Measurements from ENCODE around the gene SLC4A1AP. TPM values are rescaled to one million over a fixed set of nuclear protein-coding genes. Genes with fewer than 3 reads are reported as not detected.

SLC4A1AP gene
- total RNA-seq, 1 donor from 2014 or later, result 18.7 TPM

DNA sequence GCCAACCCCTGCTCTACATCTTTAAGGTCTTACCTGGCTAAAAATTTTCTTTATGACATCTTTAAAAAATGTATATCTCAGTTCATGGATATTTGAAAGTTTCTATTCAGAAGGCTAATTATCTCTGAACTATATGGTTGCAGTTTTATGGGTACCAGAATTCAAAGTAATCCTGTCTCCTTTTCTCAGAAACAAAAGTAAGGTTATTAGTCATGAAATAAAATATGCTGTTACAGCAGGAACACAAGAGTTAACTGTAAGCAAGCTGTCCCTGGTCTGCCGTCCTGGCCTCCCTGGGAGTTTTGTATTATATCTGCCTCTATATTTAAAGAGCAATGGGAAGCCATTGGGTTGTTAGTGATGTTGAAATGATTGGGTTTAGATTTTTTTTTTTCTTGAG is 34.0 kb downstream of the SLC4A1AP start:
- DNase-seq (ENCODE audit: low read depth in 2 of 2), result no peak

DNA sequence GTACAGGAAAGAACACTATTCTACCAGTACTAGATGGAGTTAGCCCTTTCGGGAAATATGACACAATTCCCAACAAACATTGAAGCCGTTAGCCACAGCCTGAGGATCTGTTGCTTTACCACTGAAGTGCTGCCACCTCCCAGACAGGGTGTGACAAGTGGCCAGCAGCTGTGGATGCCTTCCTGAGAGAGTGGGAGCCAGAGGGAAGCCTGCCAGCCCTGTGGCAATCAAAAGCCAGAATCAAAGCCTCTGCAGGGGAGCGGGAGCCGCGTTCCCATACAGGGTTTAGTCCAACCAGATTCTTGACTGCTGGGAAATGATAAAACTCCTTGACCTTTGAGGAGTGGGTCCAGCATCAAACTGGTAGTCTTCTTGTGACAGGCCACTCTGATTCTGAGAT is 38.0 kb downstream of the SLC4A1AP start:
- no peak for DNase-seq (ENCODE audit: low read depth in 2 of 2)

GRCh38 chr2:27702302-27702701 is 38.6 kb downstream of the SLC4A1AP start:
- DNase-seq (ENCODE audit: low read depth in 2 of 2), result no peak

DNA sequence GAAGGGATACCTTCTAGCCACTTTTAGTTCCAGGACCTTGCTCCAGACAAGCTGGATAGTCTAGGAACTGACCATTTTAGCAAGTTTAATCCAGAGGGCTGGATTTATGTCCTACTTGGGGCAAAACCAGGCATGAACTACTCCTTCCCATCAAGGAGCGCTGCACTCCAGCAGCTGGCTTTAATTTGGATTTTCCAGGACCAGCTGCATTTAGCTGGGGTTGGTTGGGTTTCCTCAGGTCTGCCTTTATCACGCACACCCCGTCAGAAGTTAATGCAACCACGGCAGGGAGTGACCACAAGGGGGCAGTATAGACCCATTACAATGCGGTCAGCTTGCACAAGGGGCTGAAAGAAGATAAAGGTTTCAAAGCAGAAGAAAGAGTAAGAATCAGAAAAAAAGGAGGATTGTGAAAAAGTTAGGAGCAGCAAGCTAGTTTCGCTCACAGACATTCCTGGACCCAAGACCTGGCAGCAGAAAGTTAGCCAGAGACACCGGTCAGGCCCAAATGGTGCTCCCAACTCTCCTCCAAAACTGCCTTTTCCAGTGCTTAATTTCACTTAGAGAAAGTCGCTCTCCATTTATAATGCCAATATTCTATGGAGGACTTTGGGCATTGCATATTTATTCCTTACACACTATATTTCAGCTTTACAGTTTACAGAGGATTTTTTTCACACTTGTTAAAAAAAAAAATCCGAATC is 40.1 kb downstream of the SLC4A1AP start:
- DNase-seq (ENCODE audit: low read depth in 2 of 2), result peak; percentile 88 to 89

- no peak for DNase-seq (ENCODE audit: low read depth in 2 of 2)
Measured at GRCh38 chr2:27704342-27704876, 40.7 kb downstream of the SLC4A1AP start.

DNA sequence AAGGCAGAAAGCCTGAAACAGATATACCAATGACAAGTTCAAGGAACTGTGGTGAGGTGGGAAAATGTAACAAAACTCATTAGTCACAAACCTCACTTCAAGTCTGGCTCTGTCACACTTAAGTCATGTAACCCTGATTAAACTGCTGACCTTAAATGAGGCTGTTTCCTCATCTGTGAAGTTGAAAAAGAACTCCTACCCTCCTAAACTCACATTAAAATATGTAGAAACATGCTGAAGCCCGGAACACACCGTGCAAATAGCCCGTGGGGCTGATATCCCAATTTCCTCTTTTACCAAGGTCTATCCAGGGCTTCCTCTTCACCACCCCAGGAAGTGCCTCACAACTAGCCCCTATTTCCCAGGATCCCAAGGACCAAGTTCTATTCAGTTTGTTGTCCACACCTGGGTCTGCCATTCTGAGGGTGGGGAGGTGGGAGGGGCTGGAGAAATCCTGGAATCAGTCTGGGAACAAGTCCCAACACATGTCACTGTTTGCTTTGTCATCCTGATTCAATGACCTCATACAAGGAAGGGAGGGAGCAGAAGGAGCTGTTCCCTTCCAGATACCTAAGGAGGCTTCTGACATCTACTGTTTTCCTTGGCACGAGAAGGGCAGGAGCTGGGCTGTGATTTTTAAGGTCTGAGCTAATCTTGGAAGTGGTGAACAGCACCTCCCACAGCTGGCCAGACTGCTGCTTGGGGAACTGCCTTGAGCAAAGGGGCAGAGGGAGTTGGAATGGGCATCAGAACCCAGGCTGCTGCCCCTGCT is 42.3 kb downstream of the SLC4A1AP start:
- peak; percentile 41 to 94 for DNase-seq (ENCODE audit: low read depth in 2 of 2)

DNA sequence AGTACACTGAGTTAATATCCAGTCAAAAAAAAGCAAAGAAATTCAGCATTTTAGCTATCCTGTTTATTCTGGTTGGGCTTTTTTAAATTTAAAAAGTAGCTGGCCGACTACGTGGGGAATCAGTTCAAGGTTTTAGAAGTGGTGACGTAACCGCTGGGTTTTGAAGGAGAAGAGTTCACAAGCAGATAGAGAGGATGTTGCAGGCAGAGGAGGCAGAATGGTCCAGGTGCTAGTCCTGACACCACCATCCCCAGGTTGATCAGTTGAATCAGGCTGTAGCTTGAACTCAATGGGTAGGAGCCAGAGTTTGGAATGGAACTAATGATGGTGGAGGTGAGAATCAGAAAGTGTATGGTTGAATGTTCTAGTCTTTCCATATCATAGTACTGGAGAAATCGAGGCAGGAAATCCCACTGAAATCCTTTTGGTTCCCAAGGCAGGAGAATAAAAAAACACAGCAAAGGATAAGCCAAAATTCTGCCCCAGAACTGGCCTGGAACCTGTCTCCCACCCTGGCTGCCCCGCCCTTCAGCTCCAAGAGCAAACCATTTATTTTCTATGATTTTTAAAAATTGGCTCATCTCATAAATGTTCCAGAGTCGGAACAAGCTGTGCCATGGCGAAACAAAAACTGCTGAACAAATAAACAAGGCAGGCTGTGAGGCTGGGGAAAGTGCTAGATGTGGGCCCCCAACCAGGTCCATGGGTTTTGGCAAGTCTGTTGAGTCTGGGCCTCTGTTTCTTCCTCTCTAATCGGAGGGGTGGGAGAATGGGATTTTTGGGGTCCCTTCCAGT is 44.0 kb downstream of the SLC4A1AP start:
- DNase-seq (ENCODE audit: low read depth in 2 of 2), result no peak

DNA sequence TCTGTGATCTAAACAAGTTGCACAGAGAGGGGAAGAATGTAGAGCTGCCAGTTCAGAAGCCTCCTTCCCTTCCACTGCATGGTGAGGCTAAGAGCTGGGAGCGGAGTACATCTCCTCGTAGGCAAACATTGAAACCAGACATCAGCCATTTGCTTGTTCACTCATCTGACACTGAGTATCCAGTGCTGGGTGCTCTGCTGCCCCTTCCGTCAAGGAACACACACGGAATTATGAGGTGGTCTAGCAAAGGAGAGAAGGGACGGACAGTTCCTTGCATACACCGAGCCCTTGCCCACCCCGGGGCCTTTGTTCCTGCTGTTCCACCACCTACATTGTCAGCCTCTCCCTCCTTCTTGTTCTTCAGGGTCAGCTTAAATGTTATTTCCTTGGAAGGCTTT is 44.6 kb downstream of the SLC4A1AP start:
- DNase-seq (ENCODE audit: low read depth in 2 of 2), result no peak

GRCh38 chr2:27708666-27709065 is 45.0 kb downstream of the SLC4A1AP start:
- no peak for DNase-seq (ENCODE audit: low read depth in 2 of 2)

DNA sequence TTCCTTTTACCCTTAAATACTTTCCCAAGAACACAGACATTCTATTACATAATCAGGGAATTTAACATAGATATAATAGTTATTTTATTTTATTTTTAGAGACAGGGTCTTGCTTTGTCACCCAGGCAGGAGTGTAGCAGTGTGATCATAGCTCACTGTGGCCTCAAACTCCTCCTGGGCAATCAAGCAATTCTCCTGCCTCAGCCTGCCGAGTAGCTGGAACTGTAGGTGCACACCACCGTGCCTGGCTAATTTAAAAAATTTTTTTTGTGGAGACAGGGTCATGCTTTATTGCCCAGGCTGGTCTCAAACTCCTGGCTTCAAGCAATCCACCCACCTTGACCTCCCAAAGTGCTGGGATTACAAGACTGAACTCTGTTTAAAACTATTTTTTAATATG is 45.6 kb downstream of the SLC4A1AP start:
- no peak for DNase-seq (ENCODE audit: low read depth in 2 of 2)

- DNase-seq (ENCODE audit: low read depth in 2 of 2), result no peak
Measured at GRCh38 chr2:27709960-27710575, 46.4 kb downstream of the SLC4A1AP start.

DNA sequence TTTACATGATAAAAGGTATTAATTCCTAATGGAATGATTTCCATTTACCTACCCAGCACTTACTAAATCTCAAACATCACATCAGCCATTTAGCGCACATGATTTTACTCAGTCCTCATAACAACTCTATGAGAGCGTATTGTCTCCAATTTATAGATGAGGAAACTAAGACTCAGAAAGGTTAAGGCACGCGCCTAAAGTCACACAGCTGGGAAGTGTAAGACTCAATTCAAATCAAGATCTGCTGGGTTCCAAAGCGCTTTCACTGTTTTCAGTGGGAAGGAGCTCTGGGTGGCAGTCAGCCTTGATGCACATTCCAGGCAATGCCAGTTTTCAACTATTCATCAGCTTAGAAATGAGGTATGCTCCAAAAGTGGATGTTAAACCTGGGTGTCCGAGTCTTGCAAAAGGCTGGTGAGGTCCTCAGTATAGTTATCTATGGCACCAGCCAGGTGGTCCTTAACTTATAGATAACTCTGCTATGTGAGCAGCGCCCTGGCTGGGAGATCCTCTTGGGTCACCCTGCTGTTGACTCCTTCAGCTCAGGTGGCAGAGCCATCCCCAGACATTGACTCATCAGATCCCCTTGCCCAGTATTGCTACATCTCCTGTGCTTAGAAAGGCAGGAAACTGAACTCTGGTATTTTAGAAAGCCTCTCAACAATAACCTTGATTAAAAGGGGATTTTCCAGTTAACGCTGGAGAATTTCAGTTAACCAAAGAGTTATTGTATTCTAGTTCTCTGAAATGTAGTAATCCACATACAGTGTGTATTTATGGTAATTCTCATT is 47.1 kb downstream of the SLC4A1AP start:
- peak in 1 of 2 donors; percentile 50 for DNase-seq (ENCODE audit: low read depth in 2 of 2)

GRCh38 chr2:27711804-27712203 is 48.1 kb downstream of the SLC4A1AP start:
- DNase-seq (ENCODE audit: low read depth in 2 of 2), result no peak

- no peak for DNase-seq (ENCODE audit: low read depth in 2 of 2)
Measured at GRCh38 chr2:27712522-27712921, 48.8 kb downstream of the SLC4A1AP start.

- no peak for DNase-seq (ENCODE audit: low read depth in 2 of 2)
Measured at GRCh38 chr2:27713201-27713600, 49.5 kb downstream of the SLC4A1AP start.

- DNase-seq (ENCODE audit: low read depth in 2 of 2), result no peak
Measured at GRCh38 chr2:27714053-27714452, 50.4 kb downstream of the SLC4A1AP start.

DNA sequence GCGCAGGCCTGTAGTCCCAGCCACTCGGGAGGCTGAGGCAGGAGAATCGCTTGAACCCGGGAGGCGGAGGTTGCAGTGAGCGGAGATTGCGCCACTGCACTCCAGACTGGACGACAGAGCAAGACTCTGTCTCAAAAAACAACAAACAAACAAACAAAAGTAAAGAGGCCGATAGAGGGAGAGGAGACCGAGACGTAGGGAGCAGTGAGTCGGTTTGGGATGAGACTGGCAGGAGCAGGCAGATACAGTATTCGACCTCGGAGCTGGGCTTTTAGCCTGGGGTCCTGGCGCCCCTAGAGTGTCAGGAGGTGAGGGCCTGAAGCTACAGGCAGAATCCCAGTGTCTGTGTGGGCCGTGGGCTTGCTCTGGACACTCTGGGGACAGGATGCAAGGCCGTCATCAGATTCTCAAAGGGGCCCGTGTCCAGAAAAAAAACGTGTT is 51.2 kb downstream of the SLC4A1AP start:
- DNase-seq (ENCODE audit: low read depth in 2 of 2), result no peak

DNA sequence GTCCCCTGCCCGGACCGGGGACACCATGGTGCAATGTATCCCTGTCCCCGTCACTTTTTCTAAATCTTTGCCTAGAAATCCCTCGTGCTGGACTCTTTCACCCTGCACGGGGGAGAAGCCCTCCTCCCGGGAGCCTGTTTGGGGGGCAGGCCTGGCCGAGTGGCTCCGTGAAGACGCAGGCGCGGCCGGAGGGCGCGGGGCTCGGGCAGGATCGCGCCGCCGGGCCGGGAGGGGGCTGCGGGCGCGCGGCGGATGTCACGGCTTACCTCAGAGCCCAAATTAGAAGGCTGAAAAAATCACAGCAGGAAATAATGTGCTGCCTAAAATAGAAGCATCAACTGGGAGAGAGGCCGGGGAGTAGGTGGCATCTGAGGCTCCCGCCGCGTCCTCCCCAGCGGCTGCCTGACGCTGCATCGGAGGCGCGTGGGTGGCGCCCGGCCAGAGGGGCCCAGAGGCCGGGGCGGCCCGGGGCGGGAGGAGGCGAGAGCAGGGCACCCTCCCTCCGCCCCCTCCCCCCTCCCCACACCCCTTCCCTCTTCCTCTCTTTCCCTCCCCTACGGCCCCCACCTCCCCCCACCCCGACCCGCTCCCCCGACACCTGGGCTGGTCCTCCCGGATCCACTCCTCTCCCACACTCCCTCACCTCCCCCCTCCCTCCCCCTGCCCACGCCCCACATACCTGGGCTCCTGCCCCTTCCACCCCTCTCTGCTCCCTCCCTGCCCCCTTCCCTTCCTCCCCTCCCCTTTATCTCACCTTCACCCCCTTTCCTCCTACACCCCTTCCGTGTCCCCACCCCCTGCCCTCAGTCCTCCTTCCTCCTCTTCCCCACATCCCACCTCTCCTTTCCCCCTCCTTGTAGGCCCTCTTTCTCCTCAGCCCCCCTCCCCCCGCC is 51.9 kb downstream of the SLC4A1AP start:
- DNase-seq (ENCODE audit: low read depth in 2 of 2), result peak; percentile 55 to 61

DNA sequence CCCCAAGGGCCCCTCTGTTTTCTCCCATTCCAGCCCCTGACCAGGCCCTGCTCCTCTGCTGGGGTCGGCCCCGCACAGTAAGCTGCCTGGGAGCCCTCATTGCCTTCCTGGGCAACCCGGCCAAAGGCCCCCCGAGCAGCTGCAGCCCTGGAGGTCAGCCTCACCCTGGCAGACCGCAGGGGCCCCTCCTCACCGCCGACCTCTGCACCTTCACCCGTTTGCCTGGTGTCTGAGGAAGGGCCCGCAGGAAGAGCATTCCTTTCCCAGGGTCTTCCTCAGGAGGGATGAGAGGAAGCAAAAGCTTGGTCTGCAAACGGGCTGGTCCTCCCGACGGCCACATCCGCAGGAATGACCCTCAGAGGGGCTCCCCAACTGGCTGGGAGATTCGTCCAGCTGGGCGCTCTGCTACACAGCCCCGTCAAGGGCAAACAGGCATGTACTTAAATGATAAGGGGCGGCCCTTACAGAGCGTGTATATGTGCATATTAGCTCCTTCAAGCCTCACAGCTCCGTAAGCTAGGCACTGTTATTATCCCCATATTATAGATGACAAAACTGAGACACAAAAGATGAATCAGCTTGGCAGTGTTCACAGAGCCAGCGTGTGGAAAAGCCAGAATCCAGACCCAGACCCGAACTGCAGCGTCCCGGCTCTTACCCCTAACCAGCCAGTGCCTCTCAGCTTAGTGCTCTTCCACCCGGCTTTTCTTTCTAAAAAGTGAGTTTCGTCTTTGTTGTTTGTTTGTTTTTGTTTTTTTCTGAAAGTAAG is 52.8 kb downstream of the SLC4A1AP start:
- no peak for DNase-seq (ENCODE audit: low read depth in 2 of 2)
